T-helper 1 cell treated with Interleukin-12 subunit alpha and Interleukin-12 subunit beta and Interleukin-4 antibody, amounts not matched to agents 30 μg/mL and 1 μg/mL, for 36 hours (primary cell): Measurements from ENCODE around the gene CCDC50.

ENCODE experiments used
- H3K27ac Mint-ChIP-seq: one replicate; pipeline ENCODE4 v1.8.0; 2021; ENCODE audit warnings: mild to moderate bottlenecking, mixed read lengths
- H3K27me3 Mint-ChIP-seq: one replicate; pipeline ENCODE4 v1.8.0; 2021; ENCODE audit warnings: low read depth, mixed read lengths
- H3K36me3 Mint-ChIP-seq: one replicate; pipeline ENCODE4 v1.8.0; 2021; ENCODE audit warnings: low read depth, mixed read lengths
- H3K4me1 Mint-ChIP-seq: one replicate; pipeline ENCODE4 v1.8.0; 2021; ENCODE audit warnings: low read depth, mixed read lengths
- H3K4me3 Mint-ChIP-seq: one replicate; pipeline ENCODE4 v1.8.0; 2021; ENCODE audit warnings: mild to moderate bottlenecking, moderate library complexity, mixed read lengths
- H3K9me3 Mint-ChIP-seq: one replicate; pipeline ENCODE4 v1.8.0; 2021; ENCODE audit warnings: mixed read lengths

The CCDC50 gene

DNA sequence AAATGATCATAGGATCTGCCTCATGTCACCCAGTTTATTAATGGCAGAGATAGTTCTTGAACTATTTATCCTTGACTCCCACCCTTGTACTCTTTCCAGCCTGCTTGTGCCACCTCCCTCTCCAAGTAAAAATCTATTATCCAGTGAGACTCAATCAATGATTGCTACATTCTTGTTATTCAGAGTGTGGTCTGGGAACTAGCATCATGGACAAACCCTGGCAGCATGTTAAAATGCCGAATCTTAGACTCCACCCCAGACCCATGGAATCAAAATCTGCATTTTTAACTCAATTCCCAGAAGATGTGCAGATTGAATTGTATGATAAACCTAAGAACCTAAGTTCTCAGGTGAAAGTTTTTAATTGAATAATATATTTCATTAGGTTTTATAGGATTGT lies 97.1 kb downstream of the CCDC50 start:
- no peaks in the 10 kb centered on the region for H3K27me3 Mint-ChIP-seq
- no peaks in the 10 kb centered on the region for H3K36me3 Mint-ChIP-seq
- no peaks in the 10 kb centered on the region for H3K9me3 Mint-ChIP-seq
- H3K4me3 Mint-ChIP-seq, result no peak overlapping the region
- H3K27ac Mint-ChIP-seq, result no peak overlapping the region
- no peaks in the 10 kb centered on the region for H3K4me1 Mint-ChIP-seq

DNA sequence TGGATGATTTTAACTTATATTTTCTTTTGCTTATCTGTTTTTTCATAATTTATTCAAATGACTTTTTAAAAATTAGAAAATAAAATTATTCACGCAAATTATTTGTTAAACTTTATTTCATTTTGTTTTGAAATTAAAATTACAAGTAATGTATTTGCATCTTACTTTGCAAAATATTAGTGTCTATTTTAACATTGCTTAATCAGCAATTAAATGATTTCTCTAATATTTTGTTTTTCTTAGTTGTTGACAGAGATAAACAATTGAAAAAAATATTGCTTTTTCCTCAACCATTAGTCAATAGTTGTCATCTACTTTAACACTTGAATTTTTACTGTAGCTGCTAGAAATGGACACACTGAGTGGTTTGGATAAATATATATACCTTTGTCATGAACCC lies 99.0 kb downstream of the CCDC50 start:
- Mint-ChIP-seq H3K4me3 (no peak overlapping the region), H3K4me1 (no peaks in the 10 kb centered on the region), H3K27me3 (no peaks in the 10 kb centered on the region), H3K27ac (no peak overlapping the region), H3K36me3 (no peaks in the 10 kb centered on the region), H3K9me3 (no peaks in the 10 kb centered on the region)

DNA sequence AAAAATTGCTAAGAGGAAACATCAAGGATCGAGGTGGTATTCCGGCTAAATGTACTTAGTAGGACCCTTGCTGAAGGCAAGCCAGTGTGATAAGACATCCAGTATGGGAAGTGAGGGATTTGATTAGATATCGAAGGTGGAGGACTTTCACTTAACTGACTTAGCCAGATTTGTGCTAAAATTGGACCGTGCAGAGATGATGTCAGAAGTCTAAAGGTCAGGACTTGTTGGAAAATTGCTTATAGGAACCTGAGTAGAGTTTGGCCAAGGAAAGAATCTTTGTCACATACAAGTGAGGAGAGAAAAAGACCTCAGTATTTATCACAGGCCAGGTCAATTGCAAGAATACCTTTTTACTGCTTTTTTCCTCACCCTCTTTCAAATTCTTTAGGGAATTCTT lies 100.9 kb downstream of the CCDC50 start:
- no peaks in the 10 kb centered on the region for H3K9me3 Mint-ChIP-seq
- H3K4me3 Mint-ChIP-seq, result no peak overlapping the region
- H3K27me3 Mint-ChIP-seq, result no peaks in the 10 kb centered on the region
- no peak overlapping the region for H3K27ac Mint-ChIP-seq
- no peaks in the 10 kb centered on the region for H3K4me1 Mint-ChIP-seq
- no peaks in the 10 kb centered on the region for H3K36me3 Mint-ChIP-seq

DNA sequence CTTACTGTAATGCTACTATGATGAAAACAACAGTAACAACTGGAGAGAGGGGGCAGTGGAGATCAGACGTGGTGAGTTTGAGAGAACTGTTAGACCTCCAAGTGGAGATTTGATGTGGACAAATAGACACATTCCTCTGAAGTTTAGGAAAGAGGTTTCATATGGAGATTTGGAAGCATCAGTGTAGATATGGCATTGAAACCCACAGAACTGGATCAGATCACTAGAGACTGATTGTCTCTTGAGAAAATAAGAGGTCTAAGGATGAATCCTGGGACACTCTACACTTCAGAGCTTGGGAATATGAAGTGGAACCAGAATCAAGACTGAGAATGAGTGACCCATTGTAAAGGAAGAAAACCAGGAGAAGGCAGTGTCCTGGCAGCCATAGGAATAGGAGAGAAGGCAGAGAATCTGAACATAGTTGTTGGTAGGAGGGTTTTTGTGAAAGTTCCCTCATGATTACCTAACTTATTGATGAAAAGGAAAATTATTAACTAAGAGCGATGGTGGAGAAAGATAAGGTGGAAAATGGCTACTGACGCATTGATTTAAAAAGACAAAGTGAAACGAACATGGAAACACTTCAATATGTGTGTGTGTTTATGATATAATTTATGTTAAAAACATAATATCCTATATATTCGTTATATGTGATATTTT lies 102.1 kb downstream of the CCDC50 start:
- H3K4me3 Mint-ChIP-seq, result no peak overlapping the region
- no peak overlapping the region for H3K27ac Mint-ChIP-seq
- H3K9me3 Mint-ChIP-seq, result no peaks in the 10 kb centered on the region
- H3K27me3 Mint-ChIP-seq, result peaks cover 4% of the 10 kb centered on the region
- H3K36me3 Mint-ChIP-seq, result no peaks in the 10 kb centered on the region
- H3K4me1 Mint-ChIP-seq, result no peaks in the 10 kb centered on the region

DNA sequence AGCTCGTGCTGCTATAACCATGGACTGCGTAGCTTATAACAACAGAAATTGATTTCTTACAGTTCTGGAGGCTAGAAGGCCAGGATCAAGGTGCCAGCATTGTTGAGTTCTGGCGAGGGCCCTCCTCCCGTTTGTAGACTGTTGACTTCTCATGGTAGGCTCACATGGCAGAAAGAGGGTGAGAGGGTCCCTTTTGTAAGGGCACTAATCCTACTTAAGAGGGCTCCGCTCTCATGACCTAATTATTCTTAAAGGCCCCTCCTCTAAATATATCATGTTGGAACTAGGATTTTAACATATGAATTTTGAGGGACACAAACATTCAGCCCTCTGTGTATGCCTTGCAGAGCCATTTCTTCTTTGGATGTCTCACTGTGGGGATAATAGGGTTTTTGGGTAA lies 103.0 kb downstream of the CCDC50 start:
- Mint-ChIP-seq H3K27me3 (peaks cover 4% of the 10 kb centered on the region), H3K36me3 (no peaks in the 10 kb centered on the region), H3K4me1 (no peaks in the 10 kb centered on the region), H3K9me3 (no peaks in the 10 kb centered on the region), H3K27ac (no peak overlapping the region), H3K4me3 (no peak overlapping the region)

DNA sequence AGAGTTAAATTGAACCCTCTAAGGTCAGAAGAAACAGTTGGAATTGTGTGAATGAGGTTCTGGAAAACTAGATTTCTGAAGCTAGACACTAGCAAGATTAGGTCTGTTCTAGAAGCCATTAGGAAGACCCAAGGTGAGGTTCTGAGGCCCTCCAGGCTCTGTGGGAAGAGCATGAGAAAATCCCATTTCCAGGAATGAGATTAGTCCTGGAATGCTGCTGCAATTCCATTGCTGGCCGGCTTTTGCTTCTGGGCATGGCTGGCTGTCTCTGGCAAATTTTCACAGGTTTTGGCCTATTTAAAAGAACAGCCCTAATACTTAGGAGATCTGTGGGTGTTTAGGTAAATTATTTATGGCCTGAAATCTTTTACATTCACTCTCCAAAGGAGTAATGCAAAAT lies 104.8 kb downstream of the CCDC50 start:
- H3K36me3 Mint-ChIP-seq, result no peaks in the 10 kb centered on the region
- no peak overlapping the region for H3K27ac Mint-ChIP-seq

DNA sequence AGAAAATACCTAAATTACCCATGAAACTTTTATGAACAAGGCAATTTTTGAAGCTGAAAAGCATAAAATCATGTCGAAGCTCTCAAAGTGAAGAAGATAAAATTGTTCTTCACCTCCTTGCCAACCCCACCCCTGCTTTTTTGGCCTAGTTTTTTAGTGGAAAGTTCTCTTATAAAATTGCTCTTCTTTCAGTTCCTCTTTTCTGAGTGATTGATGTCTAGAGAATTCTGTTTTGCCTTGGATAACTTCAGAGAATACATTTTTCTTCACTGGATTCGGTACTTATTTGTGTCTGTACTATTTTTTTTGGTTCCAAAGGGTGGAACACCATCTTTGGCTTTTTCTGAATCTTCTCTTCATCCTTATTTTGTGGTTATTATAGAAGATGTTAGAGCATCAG lies 106.8 kb downstream of the CCDC50 start:
- peaks cover 4% of the 10 kb centered on the region for H3K27me3 Mint-ChIP-seq
- H3K9me3 Mint-ChIP-seq, result no peaks in the 10 kb centered on the region
- no peaks in the 10 kb centered on the region for H3K4me1 Mint-ChIP-seq
- no peak overlapping the region for H3K4me3 Mint-ChIP-seq
- no peak overlapping the region for H3K27ac Mint-ChIP-seq
- no peaks in the 10 kb centered on the region for H3K36me3 Mint-ChIP-seq

More for the DNA sequence above, 104.8 kb downstream of the CCDC50 start:
- H3K4me1 Mint-ChIP-seq, result no peaks in the 10 kb centered on the region
- H3K9me3 Mint-ChIP-seq, result no peaks in the 10 kb centered on the region
- H3K4me3 Mint-ChIP-seq, result no peak overlapping the region
- peaks cover 4% of the 10 kb centered on the region for H3K27me3 Mint-ChIP-seq

DNA sequence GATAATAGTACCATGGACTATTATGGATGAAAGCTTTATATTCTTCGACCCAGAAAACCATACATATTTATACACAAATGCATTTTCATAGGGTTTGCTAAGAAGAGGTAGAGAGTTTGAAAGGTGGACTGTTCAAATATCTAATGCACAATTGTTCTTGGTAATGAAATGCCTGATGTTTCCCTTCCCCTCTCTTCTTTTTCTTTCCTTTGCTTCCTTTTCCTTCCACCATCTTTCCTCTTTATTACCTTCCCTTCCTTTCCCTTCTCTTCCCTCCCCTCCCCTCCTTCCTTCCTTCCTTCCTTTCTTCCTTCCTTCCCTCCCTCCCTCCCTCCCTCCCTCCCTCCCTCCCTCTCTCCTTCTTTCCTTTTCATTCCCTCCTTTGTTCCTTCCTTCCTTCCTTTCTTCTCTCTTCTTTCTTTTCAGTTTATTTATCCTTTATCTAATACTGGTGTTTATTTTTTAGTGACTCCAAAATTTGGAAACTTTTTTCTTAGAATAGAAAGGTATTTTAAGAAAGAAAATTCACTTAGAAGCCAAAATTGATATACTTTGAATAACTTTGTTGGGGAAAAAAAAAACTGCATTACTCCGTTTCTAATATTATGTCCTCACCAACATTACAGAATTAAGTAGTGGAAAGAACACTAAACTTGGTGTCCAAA lies 109.1 kb downstream of the CCDC50 start:
- Mint-ChIP-seq H3K9me3 (no peaks in the 10 kb centered on the region), H3K4me1 (no peaks in the 10 kb centered on the region), H3K27me3 (peaks cover 4% of the 10 kb centered on the region), H3K36me3 (no peaks in the 10 kb centered on the region), H3K27ac (no peak overlapping the region), H3K4me3 (no peak overlapping the region)

DNA sequence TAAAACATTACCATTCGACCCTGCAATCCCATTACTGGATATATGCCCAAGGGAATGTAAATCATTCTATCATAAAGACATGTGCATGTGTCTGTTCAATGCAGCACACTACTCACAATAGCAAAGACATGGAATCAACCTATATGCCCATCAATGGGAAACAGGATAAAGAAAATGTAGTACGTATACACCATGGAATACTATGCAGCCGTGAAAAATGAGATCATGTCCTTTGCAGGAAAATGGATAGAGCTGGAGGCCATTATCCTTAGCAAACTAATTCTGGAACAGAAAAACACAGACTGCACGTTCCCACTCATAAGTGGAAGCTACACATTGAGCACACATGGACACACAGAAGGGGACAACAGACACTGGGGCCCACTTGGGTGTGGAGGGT lies 111.3 kb downstream of the CCDC50 start:
- no peak overlapping the region for H3K27ac Mint-ChIP-seq
- no peaks in the 10 kb centered on the region for H3K9me3 Mint-ChIP-seq
- H3K4me3 Mint-ChIP-seq, result no peak overlapping the region
- H3K4me1 Mint-ChIP-seq, result no peaks in the 10 kb centered on the region
- H3K36me3 Mint-ChIP-seq, result no peaks in the 10 kb centered on the region
- peaks cover 4% of the 10 kb centered on the region for H3K27me3 Mint-ChIP-seq

DNA sequence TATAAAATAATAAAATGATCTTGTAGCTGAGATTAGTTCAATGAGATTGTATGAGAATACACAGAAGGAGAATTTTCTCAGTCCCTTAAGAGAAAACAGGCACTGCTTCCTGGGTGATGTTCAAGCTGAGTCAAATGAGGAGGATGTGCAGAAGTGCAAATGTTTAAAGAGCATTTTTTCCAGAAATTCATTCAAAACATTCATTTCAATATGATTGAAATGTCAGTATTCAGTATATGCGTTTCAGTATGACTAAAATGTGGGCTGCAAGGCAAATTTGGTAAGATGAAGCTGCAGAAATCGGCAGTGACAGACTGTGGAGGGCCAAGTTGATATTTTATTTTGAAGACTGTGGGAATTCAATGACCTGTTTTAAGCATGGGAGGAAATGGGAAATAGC lies 112.5 kb downstream of the CCDC50 start:
- no peaks in the 10 kb centered on the region for H3K9me3 Mint-ChIP-seq
- H3K4me3 Mint-ChIP-seq, result no peak overlapping the region
- H3K27me3 Mint-ChIP-seq, result no peaks in the 10 kb centered on the region
- H3K36me3 Mint-ChIP-seq, result no peaks in the 10 kb centered on the region
- H3K4me1 Mint-ChIP-seq, result no peaks in the 10 kb centered on the region
- no peak overlapping the region for H3K27ac Mint-ChIP-seq

DNA sequence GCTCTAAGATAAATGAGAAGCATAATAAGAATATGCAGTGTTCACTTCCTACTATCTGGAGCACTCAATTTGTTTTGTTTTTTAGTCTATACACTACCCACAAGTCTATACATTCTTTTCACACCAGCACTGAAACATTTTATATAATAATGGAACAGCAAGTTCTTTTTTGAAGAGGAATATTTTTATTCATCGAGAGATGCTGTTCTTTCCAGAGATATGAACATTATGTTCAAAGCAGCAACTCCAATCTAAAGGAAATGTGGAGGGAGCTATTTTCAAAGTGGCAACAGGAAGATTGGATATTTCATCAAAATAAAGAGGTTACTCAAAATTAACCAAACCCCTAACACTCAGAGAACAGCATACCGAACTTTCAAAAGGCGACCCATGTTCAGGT lies 115.4 kb downstream of the CCDC50 start:
- Mint-ChIP-seq H3K9me3 (no peaks in the 10 kb centered on the region), H3K36me3 (no peaks in the 10 kb centered on the region), H3K4me1 (no peaks in the 10 kb centered on the region), H3K27ac (no peak overlapping the region), H3K27me3 (no peaks in the 10 kb centered on the region), H3K4me3 (no peak overlapping the region)
